HCT116 (cell line): ENCODE measurements around the gene PRPS1.

Experiments
- CTCF ChIP-seq, 3 experiments: fragments of 200-600 bp in 1 of 3; sonication (generic) in 1 of 3; IDR thresholded peaks in 2 of 3; conservative IDR thresholded peaks in 1 of 3; 2 replicates each; pipeline ENCODE4 v1.5.1; 2012 to 2017; ENCODE audit warnings: low read depth in 2 of 3, low read length in 2 of 3, antibody characterized with exemption in 1 of 3, borderline replicate concordance in 1 of 3, control low read depth in 1 of 3, mild to moderate bottlenecking in 1 of 3, mixed read lengths in 1 of 3, mixed run types in 1 of 3, moderate library complexity in 1 of 3; ENCODE audit not compliant: insufficient read depth in 1 of 3
- EZH2phosphoT487 ChIP-seq: fragments of 200-600 bp; IDR thresholded peaks from 2 replicates; pipeline ENCODE4 v1.6.1; 2018; ENCODE audit warnings: antibody characterized with exemption, borderline replicate concordance
- FOSL1 ChIP-seq: IDR thresholded peaks from 2 replicates; pipeline ENCODE4 v1.6.1; 2012; ENCODE audit warnings: low read depth
- REST ChIP-seq: IDR thresholded peaks from 2 replicates; pipeline ENCODE4 v1.6.1; 2012; ENCODE audit warnings: low read depth

DNA sequence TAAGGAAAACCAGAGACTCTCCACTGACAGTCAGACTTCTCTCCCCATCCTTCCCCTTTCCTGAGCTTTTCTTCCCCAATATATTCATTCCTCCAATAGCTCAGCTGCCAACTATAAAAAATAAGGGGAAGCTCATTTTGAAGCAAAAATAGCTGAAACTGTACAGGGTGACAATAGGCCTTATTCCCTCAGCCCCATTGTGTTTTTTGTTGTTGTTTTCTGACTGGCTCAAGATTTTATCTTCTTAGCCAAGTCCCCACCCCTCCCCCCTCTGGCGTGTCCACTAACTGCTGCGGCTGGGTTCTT is 26.2 kb downstream of the PRPS1 start:
- TF ChIP-seq CTCF (IDR thresholded peaks at IDR 0.05 in 2 of 3, conservative IDR thresholded peaks at IDR 0.05 in 1 of 3; ENCODE audit: borderline replicate concordance in 1 of 3, insufficient read depth in 1 of 3, low read depth in 2 of 3, low read length in 2 of 3): no peak
- TF ChIP-seq REST: no peak
- TF ChIP-seq EZH2phosphoT487: no peak
- TF ChIP-seq FOSL1: no peak
